ENCODE measurements around the gene ADD2. TPM values are rescaled to one million over a fixed set of nuclear protein-coding genes. Genes with fewer than 3 reads are reported as not detected.

Gene ADD2
- total RNA-seq, 2 experiments from 2014 or later, result 1.3 to 1.4 TPM

- CTCF ChIA-PET, result no interaction called here
- H3K9me3 Mint-ChIP-seq, result no peaks in the 10 kb centered on the region
- no peak overlapping the region for H3K27ac Mint-ChIP-seq
- DNase-seq, result no peak
- H3K4me1 Mint-ChIP-seq, result no peaks in the 10 kb centered on the region
- H3K27me3 Mint-ChIP-seq, result peaks cover 5% of the 10 kb centered on the region
- no peak overlapping the region for H3K4me3 Mint-ChIP-seq
- no peaks in the 10 kb centered on the region for H3K36me3 Mint-ChIP-seq (ENCODE audit: low read depth)
- POLR2A ChIA-PET, result no interaction called here
Observed at GRCh38 chr2:70719231-70719630, 48.8 kb downstream of the ADD2 start.

GRCh38 chr2:70718736-70719135 is 49.3 kb downstream of the ADD2 start:
- H3K27ac Mint-ChIP-seq, result no peak overlapping the region
- peaks cover 5% of the 10 kb centered on the region for H3K27me3 Mint-ChIP-seq
- no peaks in the 10 kb centered on the region for H3K4me1 Mint-ChIP-seq
- no peak for DNase-seq
- H3K9me3 Mint-ChIP-seq, result no peaks in the 10 kb centered on the region
- ChIA-PET POLR2A (no interaction called here), CTCF (no interaction called here)
- no peak overlapping the region for H3K4me3 Mint-ChIP-seq
- no peaks in the 10 kb centered on the region for H3K36me3 Mint-ChIP-seq (ENCODE audit: low read depth)

- POLR2A ChIA-PET, result no interaction called here
- Mint-ChIP-seq H3K9me3 (no peaks in the 10 kb centered on the region), H3K27me3 (peaks cover 5% of the 10 kb centered on the region), H3K27ac (no peak overlapping the region), H3K36me3 (ENCODE audit: low read depth) (no peaks in the 10 kb centered on the region), H3K4me3 (no peak overlapping the region), H3K4me1 (no peaks in the 10 kb centered on the region)
- no peak for DNase-seq
- CTCF ChIA-PET, result no interaction called here
Observed at GRCh38 chr2:70718241-70718640, 49.8 kb downstream of the ADD2 start.

- POLR2A ChIA-PET, result no interaction called here
- no peak overlapping the region for H3K4me3 Mint-ChIP-seq
- peaks cover 5% of the 10 kb centered on the region for H3K27me3 Mint-ChIP-seq
- CTCF ChIA-PET, result no interaction called here
- no peaks in the 10 kb centered on the region for H3K9me3 Mint-ChIP-seq
- no peaks in the 10 kb centered on the region for H3K36me3 Mint-ChIP-seq (ENCODE audit: low read depth)
- no peak overlapping the region for H3K27ac Mint-ChIP-seq
- no peak for DNase-seq
- H3K4me1 Mint-ChIP-seq, result no peaks in the 10 kb centered on the region
Observed at GRCh38 chr2:70717431-70718038, 50.5 kb downstream of the ADD2 start.

GRCh38 chr2:70716951-70717350 is 51.0 kb downstream of the ADD2 start:
- POLR2A ChIA-PET, result no interaction called here

GRCh38 chr2:70716131-70716743 is 51.8 kb downstream of the ADD2 start:
- Mint-ChIP-seq H3K4me3 (no peak overlapping the region), H3K36me3 (ENCODE audit: low read depth) (no peaks in the 10 kb centered on the region), H3K4me1 (no peaks in the 10 kb centered on the region), H3K27me3 (peaks cover 4% of the 10 kb centered on the region), H3K27ac (no peak overlapping the region), H3K9me3 (no peaks in the 10 kb centered on the region)
- no peak for DNase-seq
- POLR2A ChIA-PET, result no interaction called here
- CTCF ChIA-PET, result no interaction called here

More at GRCh38 chr2:70716951-70717350, 51.0 kb downstream of the ADD2 start:
- Mint-ChIP-seq H3K9me3 (no peaks in the 10 kb centered on the region), H3K4me3 (no peak overlapping the region), H3K27me3 (peaks cover 5% of the 10 kb centered on the region), H3K27ac (no peak overlapping the region), H3K4me1 (no peaks in the 10 kb centered on the region), H3K36me3 (ENCODE audit: low read depth) (no peaks in the 10 kb centered on the region)
- DNase-seq, result no peak
- CTCF ChIA-PET, result no interaction called here

- H3K9me3 Mint-ChIP-seq, result no peaks in the 10 kb centered on the region
Observed at GRCh38 chr2:70715071-70715985, 52.7 kb downstream of the ADD2 start.

GRCh38 chr2:70714141-70714905 is 53.7 kb downstream of the ADD2 start:
- Mint-ChIP-seq H3K27ac (no peak overlapping the region), H3K4me1 (no peaks in the 10 kb centered on the region), H3K9me3 (no peaks in the 10 kb centered on the region), H3K27me3 (peaks cover 2% of the 10 kb centered on the region), H3K36me3 (ENCODE audit: low read depth) (no peaks in the 10 kb centered on the region), H3K4me3 (no peak overlapping the region)
- no peak for DNase-seq
- POLR2A ChIA-PET, result no interaction called here
- CTCF ChIA-PET, result no interaction called here

More at GRCh38 chr2:70715071-70715985, 52.7 kb downstream of the ADD2 start:
- CTCF ChIA-PET, result no interaction called here
- DNase-seq, result no peak
- Mint-ChIP-seq H3K4me1 (no peaks in the 10 kb centered on the region), H3K4me3 (no peak overlapping the region), H3K36me3 (ENCODE audit: low read depth) (no peaks in the 10 kb centered on the region), H3K27ac (no peak overlapping the region), H3K27me3 (peaks cover 2% of the 10 kb centered on the region)
- POLR2A ChIA-PET, result no interaction called here

- Mint-ChIP-seq H3K4me1 (no peaks in the 10 kb centered on the region), H3K27ac (no peak overlapping the region), H3K4me3 (no peak overlapping the region), H3K27me3 (peaks cover 2% of the 10 kb centered on the region), H3K9me3 (no peaks in the 10 kb centered on the region), H3K36me3 (ENCODE audit: low read depth) (no peaks in the 10 kb centered on the region)
- no peak for DNase-seq
- CTCF ChIA-PET, result no interaction called here
- POLR2A ChIA-PET, result no interaction called here
Observed at GRCh38 chr2:70712916-70713315, 55.1 kb downstream of the ADD2 start.

GRCh38 chr2:70711191-70711590 is 56.8 kb downstream of the ADD2 start:
- Mint-ChIP-seq H3K27ac (no peak overlapping the region), H3K4me3 (no peak overlapping the region), H3K9me3 (no peaks in the 10 kb centered on the region), H3K4me1 (no peaks in the 10 kb centered on the region), H3K36me3 (ENCODE audit: low read depth) (no peaks in the 10 kb centered on the region), H3K27me3 (peaks cover under 1% of the 10 kb centered on the region)
- DNase-seq, result no peak
- POLR2A ChIA-PET, result no interaction called here
- CTCF ChIA-PET, result no interaction called here

- Mint-ChIP-seq H3K4me3 (no peak overlapping the region), H3K27me3 (no peaks in the 10 kb centered on the region), H3K27ac (no peak overlapping the region), H3K36me3 (ENCODE audit: low read depth) (no peaks in the 10 kb centered on the region), H3K9me3 (no peaks in the 10 kb centered on the region), H3K4me1 (no peaks in the 10 kb centered on the region)
- CTCF ChIA-PET, result no interaction called here
- DNase-seq, result no peak
- POLR2A ChIA-PET, result no interaction called here
Observed at GRCh38 chr2:70710038-70710690, 57.8 kb downstream of the ADD2 start.

GRCh38 chr2:70709275-70710037 is 58.5 kb downstream of the ADD2 start:
- Mint-ChIP-seq H3K27ac (no peak overlapping the region), H3K27me3 (no peaks in the 10 kb centered on the region), H3K9me3 (no peaks in the 10 kb centered on the region), H3K36me3 (ENCODE audit: low read depth) (no peaks in the 10 kb centered on the region), H3K4me3 (no peak overlapping the region), H3K4me1 (no peaks in the 10 kb centered on the region)
- ChIA-PET CTCF (no interaction called here), POLR2A (no interaction called here)
- no peak for DNase-seq
